Vagina (tissue), 2 donors: ENCODE data around the gene TBC1D16. TPM values are rescaled to one million over a fixed set of nuclear protein-coding genes. Genes with fewer than 3 reads are reported as not detected.

Experiments
- DNase-seq, 2 donors: peaks; one replicate each; pipeline ENCODE4 v3.0.0-alpha.2; 2017; ENCODE audit errors: extremely low spot score in 2 of 2
- H3K27ac ChIP-seq: fragments of 200-600 bp; sonication (generic); one replicate; pipeline ENCODE4 v1.5.1; 2019
- H3K27me3 ChIP-seq: fragments of 200-600 bp; sonication (generic); one replicate; pipeline ENCODE4 v1.5.1; 2019
- H3K36me3 ChIP-seq, 2 donors: fragments of 200-600 bp; sonication (generic); one replicate each; pipeline ENCODE4 v1.5.1; 2017 to 2019
- H3K4me1 ChIP-seq: fragments of 200-600 bp; sonication (generic); one replicate; pipeline ENCODE4 v1.5.1; 2019
- H3K4me3 ChIP-seq, 2 donors: fragments of 200-600 bp; sonication (generic); 1 replicate in 1 of 2; 2 replicates in 1 of 2; pipeline ENCODE4 v1.5.1; 2016 to 2019
- H3K9me3 ChIP-seq: fragments of 200-600 bp; sonication (generic); one replicate; pipeline ENCODE4 v1.5.1; 2019
- CTCF ChIP-seq, 3 experiments: fragments of 450-650 bp in 2 of 3; fragments of 200-600 bp in 1 of 3; sonication (generic) in 1 of 3; IDR thresholded peaks; one replicate each; pipeline ENCODE4 v1.5.1; 2017 to 2019; ENCODE audit warnings: antibody characterized with exemption in 3 of 3, mild to moderate bottlenecking in 2 of 3, moderate library complexity in 2 of 3
- POLR2A ChIP-seq, 2 donors: fragments of 450-650 bp; IDR thresholded peaks; one replicate each; pipeline ENCODE4 v1.6.1; 2017; ENCODE audit warnings: antibody characterized with exemption in 2 of 2, mild to moderate bottlenecking in 2 of 2, moderate library complexity in 2 of 2
- POLR2AphosphoS5 ChIP-seq, 2 donors: sonication (generic); formaldehyde crosslinking; IDR thresholded peaks; one replicate each; pipeline ENCODE4 v1.9.0; 2017; ENCODE audit warnings: antibody characterized with exemption in 2 of 2, mild to moderate bottlenecking in 2 of 2, low read depth in 1 of 2; ENCODE audit not compliant: insufficient read depth in 1 of 2
- intact Hi-C: fragments of 100-400 bp; cut with DNase I; formaldehyde crosslinking; loops from one replicate; pipeline ENCODE4 v1.15.1; 2023
- total RNA-seq: library from RNA; depleted of rRNA; stranded (reverse); fragments of >200 nt; gene quantifications from one replicate; pipeline ENCODE4 v1.2.3, GENCODE V29; 2016

Gene TBC1D16
- total RNA-seq, 1 donor from 2014 or later = 18.2 TPM

DNA sequence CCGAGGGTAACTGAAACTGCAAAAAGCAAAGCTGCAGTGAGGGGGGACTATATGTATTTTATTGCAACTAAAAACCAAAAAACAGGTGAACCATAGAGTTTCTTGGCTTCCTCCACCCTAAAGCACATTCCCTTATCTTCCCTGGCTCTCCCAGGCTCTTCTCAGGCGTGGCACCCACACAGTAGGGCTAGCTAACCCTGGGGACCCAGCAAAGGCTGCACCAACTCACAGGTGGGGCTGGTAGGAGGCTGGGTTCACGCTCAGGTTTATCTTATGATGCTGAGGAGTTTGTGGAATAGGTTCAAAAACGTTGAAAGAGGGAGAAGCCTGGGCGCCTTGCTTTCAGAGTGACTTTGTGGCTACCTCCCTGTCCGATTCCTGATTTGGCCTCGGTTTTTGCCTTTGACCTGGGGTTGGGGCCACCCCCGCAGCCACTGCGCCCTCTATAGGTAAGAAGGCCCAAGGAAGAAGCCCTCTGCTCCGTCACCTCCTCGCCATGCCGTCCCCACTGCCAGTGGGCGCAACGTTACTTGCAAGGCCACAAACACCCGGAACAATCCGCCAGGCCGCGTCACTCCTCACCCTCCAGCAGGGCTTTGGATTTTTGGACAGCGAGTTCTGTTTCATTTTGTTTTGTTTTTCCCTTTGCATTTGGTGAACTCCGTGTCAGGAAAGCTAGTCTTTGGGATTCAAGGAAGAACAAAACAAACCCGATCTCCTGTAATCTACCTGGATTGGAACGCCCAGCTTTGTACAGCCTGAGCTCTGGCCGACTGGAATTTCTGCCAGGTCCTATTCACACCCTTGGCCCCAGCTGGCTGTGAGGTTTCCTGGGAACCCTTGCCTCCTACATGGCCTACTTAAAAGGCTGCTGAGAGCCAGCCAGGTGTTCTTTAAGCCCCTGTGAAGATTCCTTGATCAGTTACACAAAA, 60.8 kb downstream of the TBC1D16 start:
- H3K36me3 ChIP-seq = peaks cover 0 to 9% of the 10 kb centered on the region in 2 donors
- peaks cover 19% of the 10 kb centered on the region for H3K4me1 ChIP-seq
- no peak for TF ChIP-seq CTCF (IDR thresholded peaks at IDR 0.05)
- TF ChIP-seq POLR2A (IDR thresholded peaks at IDR 0.05) = no peak
- TF ChIP-seq POLR2AphosphoS5 (IDR thresholded peaks at IDR 0.05; ENCODE audit: insufficient read depth in 1 of 2, low read depth in 1 of 2) = no peak
- no peaks in the 10 kb centered on the region for H3K27me3 ChIP-seq
- DNase-seq = no peak
- no peaks in the 10 kb centered on the region for H3K9me3 ChIP-seq
- no peak overlapping the region for H3K27ac ChIP-seq
- intact Hi-C loops = no loop called here
- no peak overlapping the region for H3K4me3 ChIP-seq

DNA sequence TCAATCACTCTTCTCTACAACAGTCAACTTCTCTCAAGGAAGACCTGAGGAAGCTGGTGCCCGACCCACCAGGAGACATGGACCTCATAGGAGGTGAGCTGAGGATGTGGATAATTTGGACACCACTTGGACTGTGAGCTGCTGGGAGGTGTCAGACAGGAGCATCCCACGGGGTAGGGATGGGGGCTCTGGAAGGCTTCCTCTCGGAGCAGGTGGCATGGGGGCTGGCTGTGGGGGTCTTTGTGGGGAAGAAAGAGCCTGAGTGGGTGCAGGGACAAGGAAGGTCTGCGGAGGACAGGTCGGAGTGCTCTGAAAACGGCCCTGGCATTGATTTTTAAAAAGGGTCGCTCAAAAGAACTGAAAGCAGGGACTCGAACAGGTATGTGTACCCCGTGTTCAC, 64.0 kb downstream of the TBC1D16 start:
- Histone ChIP-seq H3K27ac (no peak overlapping the region), H3K9me3 (no peaks in the 10 kb centered on the region), H3K36me3 (peaks cover 0 to 9% of the 10 kb centered on the region in 2 donors), H3K27me3 (no peaks in the 10 kb centered on the region), H3K4me3 (no peak overlapping the region), H3K4me1 (no peaks in the 10 kb centered on the region)
- TF ChIP-seq POLR2AphosphoS5 (IDR thresholded peaks at IDR 0.05; ENCODE audit: insufficient read depth in 1 of 2, low read depth in 1 of 2) (no peak), CTCF (IDR thresholded peaks at IDR 0.05) (no peak), POLR2A (IDR thresholded peaks at IDR 0.05) (no peak)
- intact Hi-C loops = no loop called here
- no peak for DNase-seq

- intact Hi-C loops = no loop called here
- no peak for DNase-seq
- H3K27me3 ChIP-seq = no peaks in the 10 kb centered on the region
- TF ChIP-seq POLR2A (IDR thresholded peaks at IDR 0.05) (no peak), POLR2AphosphoS5 (IDR thresholded peaks at IDR 0.05; ENCODE audit: insufficient read depth in 1 of 2, low read depth in 1 of 2) (no peak), CTCF (IDR thresholded peaks at IDR 0.05) (no peak)
- H3K9me3 ChIP-seq = no peaks in the 10 kb centered on the region
- peaks cover 0 to 9% of the 10 kb centered on the region in 2 donors for H3K36me3 ChIP-seq
- no peaks in the 10 kb centered on the region for H3K4me1 ChIP-seq
- H3K27ac ChIP-seq = no peak overlapping the region
- H3K4me3 ChIP-seq = no peak overlapping the region
Observed at GRCh38 chr17:79970576-79971068, 65.0 kb downstream of the TBC1D16 start.

GRCh38 chr17:79969906-79970305, 65.8 kb downstream of the TBC1D16 start:
- Histone ChIP-seq H3K36me3 (peaks cover 0 to 9% of the 10 kb centered on the region in 2 donors), H3K4me1 (no peaks in the 10 kb centered on the region), H3K27ac (no peak overlapping the region), H3K27me3 (no peaks in the 10 kb centered on the region), H3K4me3 (no peak overlapping the region), H3K9me3 (no peaks in the 10 kb centered on the region)
- DNase-seq = no peak
- intact Hi-C loops = no loop called here
- TF ChIP-seq POLR2AphosphoS5 (IDR thresholded peaks at IDR 0.05; ENCODE audit: insufficient read depth in 1 of 2, low read depth in 1 of 2) = no peak
- no peak for TF ChIP-seq POLR2A (IDR thresholded peaks at IDR 0.05)
- TF ChIP-seq CTCF (IDR thresholded peaks at IDR 0.05) = no peak

DNA sequence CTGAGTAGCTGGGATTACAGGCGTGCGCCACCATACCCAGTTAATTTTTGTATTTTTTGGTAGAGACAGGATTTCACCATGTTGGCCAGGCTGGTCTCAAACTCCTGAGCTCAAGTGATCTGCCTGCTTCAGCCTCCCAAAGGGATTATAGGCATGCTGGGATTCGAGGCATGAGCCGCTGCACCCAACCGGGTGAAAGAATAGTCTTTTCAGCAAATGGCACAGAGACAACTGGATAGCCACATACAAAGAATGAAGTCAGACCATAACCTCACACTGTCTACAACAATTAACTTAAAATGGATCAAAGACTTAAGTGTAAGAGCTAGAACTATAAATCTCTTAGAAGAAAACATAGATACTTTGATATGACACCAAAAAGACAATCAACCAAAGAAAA, 67.6 kb downstream of the TBC1D16 start:
- intact Hi-C loops = no loop called here
- H3K4me1 ChIP-seq = no peaks in the 10 kb centered on the region
- no peak for TF ChIP-seq POLR2A (IDR thresholded peaks at IDR 0.05)
- TF ChIP-seq POLR2AphosphoS5 (IDR thresholded peaks at IDR 0.05; ENCODE audit: insufficient read depth in 1 of 2, low read depth in 1 of 2) = no peak
- TF ChIP-seq CTCF (IDR thresholded peaks at IDR 0.05) = no peak
- no peak overlapping the region for H3K4me3 ChIP-seq
- no peaks in the 10 kb centered on the region for H3K9me3 ChIP-seq
- no peak for DNase-seq
- no peak overlapping the region for H3K27ac ChIP-seq
- H3K36me3 ChIP-seq = peaks cover 0 to 9% of the 10 kb centered on the region in 2 donors
- no peaks in the 10 kb centered on the region for H3K27me3 ChIP-seq
